ENCODE measurements around the gene POP4.

POP4 gene

GRCh38 chr19:29563486-29564101 is 42.5 kb upstream of the POP4 start:
- POLR2A ChIA-PET (ENCODE audit: low non-redundant PET), result no interaction called here
- CTCF ChIA-PET, result no interaction called here
- no peak overlapping the region for H3K27ac ChIP-seq
- no peak for TF ChIP-seq CTCF (conservative IDR thresholded peaks at IDR 0.05; ENCODE audit: low read depth)
- no peak for DNase-seq (ENCODE audit: low spot score)

GRCh38 chr19:29564574-29565005 is 41.5 kb upstream of the POP4 start:
- ChIA-PET POLR2A (ENCODE audit: low non-redundant PET) (no interaction called here), CTCF (interaction anchor here (0.6 kb wide), 1 partner anchor 94 kb away, joined by 3 read pairs; no protein-coding TSS in a partner anchor)
- DNase-seq (ENCODE audit: low spot score), result no peak
- TF ChIP-seq CTCF (conservative IDR thresholded peaks at IDR 0.05; ENCODE audit: low read depth), result no peak
- H3K27ac ChIP-seq, result no peak overlapping the region

- ChIA-PET POLR2A (ENCODE audit: low non-redundant PET) (no interaction called here), CTCF (no interaction called here)
- TF ChIP-seq CTCF (conservative IDR thresholded peaks at IDR 0.05; ENCODE audit: low read depth), result no peak
- no peak for DNase-seq (ENCODE audit: low spot score)
- H3K27ac ChIP-seq, result no peak overlapping the region
These were observed 40.9 kb upstream of the POP4 start for GRCh38 chr19:29565171-29565570.

DNA sequence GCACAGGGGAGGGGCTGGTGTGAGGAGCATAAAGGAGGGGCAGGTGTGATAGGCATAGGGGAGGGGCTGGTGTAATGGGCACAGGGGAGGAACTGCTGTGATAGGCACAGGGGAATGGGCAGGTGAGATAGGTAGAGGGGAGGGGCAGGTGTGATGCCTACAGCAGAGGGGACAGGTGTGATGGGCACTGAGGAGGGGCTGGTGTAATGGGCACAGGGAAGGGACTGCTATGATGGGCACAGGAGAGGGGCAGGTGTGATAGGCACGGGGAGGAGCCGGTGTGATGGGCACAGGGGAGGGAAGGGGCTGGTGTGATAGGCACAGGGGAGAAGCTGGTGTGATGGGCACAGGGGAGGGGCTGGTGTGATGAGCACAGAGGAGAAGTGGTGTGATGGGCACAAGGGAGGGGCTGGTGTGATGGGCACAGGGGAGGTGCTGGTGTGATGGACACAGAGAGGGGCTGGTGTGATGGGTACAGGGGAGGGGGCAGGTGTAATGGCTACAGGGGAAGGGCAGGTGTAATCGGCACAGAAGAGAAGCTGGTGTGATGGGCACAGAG is 39.5 kb upstream of the POP4 start:
- no peak for TF ChIP-seq CTCF (conservative IDR thresholded peaks at IDR 0.05; ENCODE audit: low read depth)
- DNase-seq (ENCODE audit: low spot score), result no peak
- CTCF ChIA-PET, result no interaction called here
- POLR2A ChIA-PET (ENCODE audit: low non-redundant PET), result no interaction called here
- H3K27ac ChIP-seq, result no peak overlapping the region

GRCh38 chr19:29567366-29567915 is 38.6 kb upstream of the POP4 start:
- POLR2A ChIA-PET (ENCODE audit: low non-redundant PET), result no interaction called here
- DNase-seq (ENCODE audit: low spot score), result no peak
- CTCF ChIA-PET, result no interaction called here
- H3K27ac ChIP-seq, result no peak overlapping the region
- TF ChIP-seq CTCF (conservative IDR thresholded peaks at IDR 0.05; ENCODE audit: low read depth), result no peak

- CTCF ChIA-PET, result no interaction called here
- POLR2A ChIA-PET (ENCODE audit: low non-redundant PET), result no interaction called here
- TF ChIP-seq CTCF (conservative IDR thresholded peaks at IDR 0.05; ENCODE audit: low read depth), result no peak
- DNase-seq (ENCODE audit: low spot score), result no peak
- no peak overlapping the region for H3K27ac ChIP-seq
These were observed 37.8 kb upstream of the POP4 start for GRCh38 chr19:29568036-29569025.

Measured in RWPE1 (cell line).